Spleen (tissue), 11 donors: ENCODE results near the gene TUBB1. TPM values are rescaled to one million over a fixed set of nuclear protein-coding genes. Genes with fewer than 3 reads are reported as not detected.

ENCODE experiments used
- DNase-seq: peaks from one replicate; pipeline ENCODE4 v3.0.0-alpha.2; 2020
- H3K27ac ChIP-seq, 8 donors: fragments of 200-600 bp; sonication (generic) in 7 of 8; 1 replicate in 4 of 8; 2 replicates in 4 of 8; pipeline versions ENCODE4 v1.5.0 to v1.8.0; 2016 to 2021; ENCODE audit warnings: inconsistent platforms in 4 of 8, mild to moderate bottlenecking in 4 of 8, moderate library complexity in 1 of 8
- H3K27me3 ChIP-seq, 7 donors: fragments of 200-600 bp; sonication (generic) in 6 of 7; replicated peaks in 1 of 7; 1 replicate in 4 of 7; 2 replicates in 3 of 7; pipeline versions ENCODE4 v1.5.0 to v1.8.0; 2016 to 2021; ENCODE audit warnings: inconsistent platforms in 3 of 7, mild to moderate bottlenecking in 1 of 7
- H3K36me3 ChIP-seq, 6 donors: fragments of 200-600 bp; sonication (generic) in 5 of 6; 1 replicate in 4 of 6; 2 replicates in 2 of 6; pipeline versions ENCODE4 v1.5.0 to v1.8.0; 2016 to 2021; ENCODE audit warnings: inconsistent platforms in 2 of 6
- H3K4me1 ChIP-seq, 6 donors: fragments of 200-600 bp; sonication (generic) in 5 of 6; 1 replicate in 3 of 6; 2 replicates in 3 of 6; pipeline versions ENCODE4 v1.5.0 to v1.8.0; 2016 to 2021; ENCODE audit warnings: inconsistent platforms in 3 of 6
- H3K4me3 ChIP-seq, 8 donors: fragments of 200-600 bp; sonication (generic) in 7 of 8; 1 replicate in 4 of 8; 2 replicates in 4 of 8; pipeline versions ENCODE4 v1.5.0 to v1.8.0; 2016 to 2021; ENCODE audit warnings: inconsistent platforms in 4 of 8, mild to moderate bottlenecking in 4 of 8, moderate library complexity in 2 of 8
- H3K9me3 ChIP-seq, 8 donors: fragments of 200-600 bp; sonication (generic) in 7 of 8; 1 replicate in 4 of 8; 2 replicates in 4 of 8; pipeline versions ENCODE4 v1.5.0 to v1.8.0; 2016 to 2021; ENCODE audit warnings: inconsistent platforms in 4 of 8
- POLR2A ChIP-seq, 3 donors: fragments of 450-650 bp; IDR thresholded peaks; one replicate each; pipeline ENCODE4 v1.5.1; 2017; ENCODE audit warnings: antibody characterized with exemption in 3 of 3, mild to moderate bottlenecking in 1 of 3
- POLR2AphosphoS5 ChIP-seq, 3 donors: sonication (generic); formaldehyde crosslinking; IDR thresholded peaks; one replicate each; pipeline ENCODE4 v1.5.1; 2017; ENCODE audit warnings: antibody characterized with exemption in 3 of 3
- WGBS, 5 donors: extraction: QIAGEN DNeasy Blood & Tissue Kit in 3 of 5; methylation state at CpG; one replicate each; pipeline versions ENCODE4 v1.1.5 to v1.1.7; 2013 to 2018; 5-methylcytosine and 5-hydroxymethylcytosine counted together
- intact Hi-C: fragments of 100-400 bp; cut with DNase I; formaldehyde crosslinking; loops from one replicate; pipeline ENCODE4 v1.15.0; 2023; ENCODE audit warnings: low total_unique reads
- polyA plus RNA-seq, 3 donors: library from polyadenylated mRNA; stranded (reverse); fragments of 200-250 nt; gene quantifications; one replicate each; pipeline ENCODE4 v1.2.1, GENCODE V29; 2013
- total RNA-seq, 7 donors: library from RNA; depleted of rRNA in 3 of 7; stranded (reverse); fragments of >200 nt in 3 of 7; fragmentation: NEBNext Ultra II Directional in 4 of 7; extraction: Animal tissue kit (Norgen Biotek cat#: 25700) in 4 of 7; gene quantifications; one replicate each; pipeline versions ENCODE4 v1.1.0 to v1.2.1, GENCODE V29; 2016 to 2021
- TF ChIP-seq, protein P1 (sequence below), 11 experiments: fragments of 200-600 bp in 7 of 11; fragments of 450-650 bp in 4 of 11; sonication (generic) in 4 of 11; IDR thresholded peaks in 8 of 11; conservative IDR thresholded peaks in 3 of 11; 1 replicate in 7 of 11; 2 replicates in 4 of 11; pipeline versions ENCODE4 v1.4.0 to v1.8.0; 2016 to 2021; ENCODE audit warnings: antibody characterized with exemption in 11 of 11, inconsistent platforms in 4 of 11, mild to moderate bottlenecking in 1 of 11
- donor health status: healthy with polysubstance abuse.
- donor health status: DM: no; HTN: no; CAD: no; lungs with moderate emphysema.
- donor health status: DM: no; HTN: no; CAD: no.
- donor health status: Bipolar disorder and iron deficiency.
- donor health status: healthy.
- donor health status: DM: no; HTN: no; CAD: no.
- donor health status: DM: yes; HTN: yes; CAD: no.

Gene TUBB1
- total and polyA plus RNA-seq, 10 donors: 0.63 to 34.3 (median 19.7) TPM

DNA sequence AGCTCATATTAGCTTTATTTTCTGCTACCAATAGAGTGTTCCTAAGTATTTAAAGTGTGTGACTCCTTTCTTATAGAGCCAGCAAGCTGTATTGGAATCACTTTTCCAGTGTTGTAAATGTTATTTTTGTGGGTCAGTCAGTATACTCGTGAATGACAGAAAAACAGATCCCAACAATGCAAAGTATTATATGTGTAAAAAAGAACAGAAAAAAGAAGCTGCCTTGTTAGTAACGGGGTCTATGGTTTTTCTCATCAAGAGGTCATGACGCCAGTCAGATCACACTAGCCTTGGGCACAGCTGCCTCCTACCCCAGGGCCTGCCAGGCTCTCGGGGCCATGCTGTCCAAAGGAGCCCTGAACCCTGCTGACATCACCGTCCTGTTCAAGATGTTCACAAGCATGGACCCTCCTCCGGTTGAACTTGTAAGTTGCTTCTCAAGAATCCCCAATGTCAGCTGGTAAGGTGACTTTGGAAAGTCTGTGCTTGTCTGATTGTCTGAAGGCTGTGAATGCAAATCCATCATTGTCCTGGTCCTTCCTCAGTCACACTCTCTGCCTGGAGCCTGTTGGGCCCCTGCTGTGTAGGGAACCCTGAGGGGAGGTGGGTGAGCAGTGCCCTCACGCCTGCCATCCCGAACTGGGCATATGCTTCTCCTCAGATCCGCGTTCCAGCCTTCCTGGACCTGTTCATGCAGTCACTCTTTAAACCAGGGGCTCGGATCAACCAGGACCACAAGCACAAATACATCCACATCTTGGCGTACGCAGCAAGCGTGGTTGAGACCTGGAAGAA, 28.4 kb upstream of the TUBB1 start:
- no peaks in the 10 kb centered on the region for H3K9me3 ChIP-seq
- no peak overlapping the region for H3K4me3 ChIP-seq
- H3K27me3 ChIP-seq: no peaks in the 10 kb centered on the region
- peak overlapping the region in 1 of 8 donors; percentile 6 for H3K27ac ChIP-seq
- TF ChIP-seq POLR2A (IDR thresholded peaks at IDR 0.05) (no peak), POLR2AphosphoS5 (IDR thresholded peaks at IDR 0.05) (peak; percentile 24 to 48 (median 46))
- WGBS, 5 donors: 92 to 98% (median 95%) methylated on average over 14 of the region's 14 CpGs
- peak; percentile 38 for DNase-seq
- intact Hi-C loops: no loop called here
- peaks cover under 1 to 51% (median 32%) of the 10 kb centered on the region in 6 donors for H3K4me1 ChIP-seq
- H3K36me3 ChIP-seq: peaks cover 0 to 100% (median 98%) of the 10 kb centered on the region in 6 donors

DNA sequence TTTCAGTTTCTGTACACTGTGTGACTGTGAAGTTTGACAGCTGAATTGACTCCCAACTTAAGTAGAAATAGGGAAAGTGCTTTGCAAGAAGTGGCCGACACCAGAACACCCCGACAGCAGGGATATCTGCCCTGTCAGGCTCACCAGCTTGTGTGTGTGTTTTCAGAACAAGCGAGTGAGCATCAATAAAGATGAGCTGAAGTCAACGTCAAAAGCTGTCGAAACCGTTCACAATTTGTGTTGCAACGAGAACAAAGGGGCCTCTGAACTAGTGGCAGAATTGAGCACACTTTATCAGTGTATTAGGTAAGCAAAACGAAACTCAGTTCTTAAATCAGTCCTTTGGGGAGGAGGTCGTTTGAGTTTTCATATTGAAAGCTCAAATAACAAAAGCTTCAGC, 27.5 kb upstream of the TUBB1 start:
- Histone ChIP-seq H3K4me3 (no peak overlapping the region), H3K27ac (peak overlapping the region in 1 of 8 donors; percentile 6), H3K9me3 (no peaks in the 10 kb centered on the region), H3K36me3 (peaks cover 4 to 100% (median 99%) of the 10 kb centered on the region in 6 donors), H3K4me1 (peaks cover 0 to 51% (median 29%) of the 10 kb centered on the region in 6 donors), H3K27me3 (no peaks in the 10 kb centered on the region)
- 80 to 92% (median 83%) methylated on average over 9 of the region's 9 CpGs for WGBS, 5 donors
- DNase-seq: no peak
- TF ChIP-seq POLR2AphosphoS5 (IDR thresholded peaks at IDR 0.05): peak in 1 of 3 donors; percentile 17
- TF ChIP-seq, protein P1, sequence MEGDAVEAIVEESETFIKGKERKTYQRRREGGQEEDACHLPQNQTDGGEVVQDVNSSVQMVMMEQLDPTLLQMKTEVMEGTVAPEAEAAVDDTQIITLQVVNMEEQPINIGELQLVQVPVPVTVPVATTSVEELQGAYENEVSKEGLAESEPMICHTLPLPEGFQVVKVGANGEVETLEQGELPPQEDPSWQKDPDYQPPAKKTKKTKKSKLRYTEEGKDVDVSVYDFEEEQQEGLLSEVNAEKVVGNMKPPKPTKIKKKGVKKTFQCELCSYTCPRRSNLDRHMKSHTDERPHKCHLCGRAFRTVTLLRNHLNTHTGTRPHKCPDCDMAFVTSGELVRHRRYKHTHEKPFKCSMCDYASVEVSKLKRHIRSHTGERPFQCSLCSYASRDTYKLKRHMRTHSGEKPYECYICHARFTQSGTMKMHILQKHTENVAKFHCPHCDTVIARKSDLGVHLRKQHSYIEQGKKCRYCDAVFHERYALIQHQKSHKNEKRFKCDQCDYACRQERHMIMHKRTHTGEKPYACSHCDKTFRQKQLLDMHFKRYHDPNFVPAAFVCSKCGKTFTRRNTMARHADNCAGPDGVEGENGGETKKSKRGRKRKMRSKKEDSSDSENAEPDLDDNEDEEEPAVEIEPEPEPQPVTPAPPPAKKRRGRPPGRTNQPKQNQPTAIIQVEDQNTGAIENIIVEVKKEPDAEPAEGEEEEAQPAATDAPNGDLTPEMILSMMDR (IDR thresholded peaks at IDR 0.05 in 8 of 11, conservative IDR thresholded peaks at IDR 0.05 in 3 of 11): no peak
- TF ChIP-seq POLR2A (IDR thresholded peaks at IDR 0.05): no peak
- intact Hi-C loops: no loop called here

DNA sequence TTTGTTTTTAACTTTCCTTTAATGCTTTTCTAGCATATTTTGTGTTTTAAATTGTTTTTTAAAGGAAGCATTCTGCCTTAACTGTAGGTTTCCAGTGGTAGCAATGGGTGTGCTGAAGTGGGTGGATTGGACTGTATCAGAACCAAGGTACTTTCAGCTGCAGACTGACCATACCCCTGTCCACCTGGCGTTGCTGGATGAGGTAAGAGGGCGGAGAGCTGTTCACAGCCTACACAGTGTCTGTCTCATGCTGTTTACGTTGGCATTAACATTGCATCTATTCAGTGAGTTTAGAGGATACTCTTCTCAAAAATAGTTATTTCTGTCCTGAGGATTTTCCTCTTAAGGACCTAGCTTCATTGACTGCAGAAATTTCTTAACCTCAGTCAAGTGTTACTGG, 26.3 kb upstream of the TUBB1 start:
- H3K27ac ChIP-seq: peak overlapping the region in 4 of 8 donors; percentile 4 to 70 (median 60)
- WGBS, 5 donors: 82 to 99% (median 92%) methylated on average over 3 of the region's 3 CpGs

DNA sequence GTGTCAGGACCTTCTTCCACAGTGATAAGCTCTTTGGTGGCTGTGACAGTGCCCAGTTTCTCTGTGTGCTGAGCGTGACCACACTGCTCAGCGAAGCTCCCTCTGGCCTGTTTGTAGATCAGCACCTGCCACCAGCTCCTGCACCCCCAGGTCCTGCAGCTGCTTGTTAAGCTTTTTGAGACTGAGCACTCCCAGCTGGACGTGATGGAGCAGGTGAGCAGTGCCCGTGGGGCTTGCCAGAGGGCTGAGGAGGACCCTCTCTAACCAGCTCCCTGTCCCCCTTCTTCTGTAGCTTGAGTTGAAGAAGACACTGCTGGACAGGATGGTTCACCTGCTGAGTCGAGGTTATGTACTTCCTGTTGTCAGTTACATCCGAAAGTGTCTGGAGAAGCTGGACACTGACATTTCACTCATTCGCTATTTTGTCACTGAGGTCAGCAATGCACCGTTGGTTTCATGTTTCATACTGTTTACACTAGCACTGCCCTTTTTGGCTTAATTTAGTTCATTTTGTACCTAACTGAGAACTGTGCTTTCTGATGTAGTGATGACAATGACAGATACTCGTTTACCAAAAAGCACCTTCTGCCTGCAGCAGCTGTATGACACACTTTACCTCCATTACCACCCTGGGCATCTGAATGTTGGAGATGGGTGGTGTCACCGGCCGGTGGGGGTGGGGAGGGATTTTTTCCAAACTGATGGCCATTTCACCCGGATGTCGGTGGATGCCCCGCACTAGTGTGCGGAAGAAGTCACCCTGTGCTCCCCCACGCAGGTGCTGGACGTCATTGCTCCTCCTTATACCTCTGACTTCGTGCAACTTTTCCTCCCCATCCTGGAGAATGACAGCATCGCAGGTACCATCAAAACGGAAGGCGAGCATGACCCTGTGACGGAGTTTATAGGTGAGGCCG, 25.6 kb upstream of the TUBB1 start:
- WGBS, 5 donors: 84 to 87% (median 84%) methylated on average over 22 to 23 of the region's 23 CpGs
- Histone ChIP-seq H3K27ac (peak overlapping the region in 7 of 8 donors; percentile 3 to 70 (median 26)), H3K36me3 (peaks cover 10 to 100% (median 99%) of the 10 kb centered on the region in 6 donors), H3K4me1 (peaks cover 0 to 42% (median 20%) of the 10 kb centered on the region in 6 donors), H3K9me3 (no peaks in the 10 kb centered on the region), H3K27me3 (no peaks in the 10 kb centered on the region), H3K4me3 (no peak overlapping the region)
- DNase-seq: peak; percentile 64
- intact Hi-C loops: no loop called here
- TF ChIP-seq POLR2AphosphoS5 (IDR thresholded peaks at IDR 0.05) (peak; percentile 22 to 52 (median 43)), POLR2A (IDR thresholded peaks at IDR 0.05) (no peak)
- TF ChIP-seq, protein P1 (IDR thresholded peaks at IDR 0.05 in 8 of 11, conservative IDR thresholded peaks at IDR 0.05 in 3 of 11): no peak

More for the DNA sequence above, 26.3 kb upstream of the TUBB1 start:
- H3K9me3 ChIP-seq: no peaks in the 10 kb centered on the region
- H3K27me3 ChIP-seq: no peaks in the 10 kb centered on the region
- H3K36me3 ChIP-seq: peaks cover 10 to 100% (median 99%) of the 10 kb centered on the region in 6 donors
- TF ChIP-seq, protein P1 (IDR thresholded peaks at IDR 0.05 in 8 of 11, conservative IDR thresholded peaks at IDR 0.05 in 3 of 11): no peak
- TF ChIP-seq POLR2A (IDR thresholded peaks at IDR 0.05) (no peak), POLR2AphosphoS5 (IDR thresholded peaks at IDR 0.05) (no peak)
- H3K4me1 ChIP-seq: peaks cover 0 to 48% (median 26%) of the 10 kb centered on the region in 6 donors
- no peak overlapping the region for H3K4me3 ChIP-seq
- peak; percentile 38 for DNase-seq
- intact Hi-C loops: no loop called here
